Activated naive CD8-positive, alpha-beta T cell treated with anti-CD3 and anti-CD28 coated beads, Interleukin-2, amount 10 ng/mL, durations not matched to agents 7 days and 5 days (primary cell): Measurements from ENCODE around the gene PXYLP1. TPM values are rescaled to one million over a fixed set of nuclear protein-coding genes. Genes with fewer than 3 reads are reported as not detected.

ENCODE experiments used
- ATAC-seq: fragments of 150-1000 bp; cut with Tn5 transposase; one replicate; pipeline ENCODE4 v1.10.0; 2021; ENCODE audit warnings: low read depth, moderate library complexity
- POLR2A ChIA-PET: fragments of 350-600 bp; sonication (Branson Sonifier 250); formaldehyde crosslinking; loops from one replicate; lab custom pipeline; 2021; ENCODE audit warnings: antibody characterized with exemption; lab: Charles Lee
- DNase-seq: peaks from one replicate; pipeline ENCODE4 v3.0.0; 2021
- H3K27ac Mint-ChIP-seq: one replicate; pipeline ENCODE4 v1.8.0; 2022; ENCODE audit warnings: mild to moderate bottlenecking, mixed read lengths
- H3K27me3 Mint-ChIP-seq: one replicate; pipeline ENCODE4 v1.8.0; 2022; ENCODE audit warnings: mild to moderate bottlenecking, moderate library complexity, mixed read lengths
- H3K36me3 Mint-ChIP-seq: one replicate; pipeline ENCODE4 v1.8.0; 2021; ENCODE audit warnings: mild to moderate bottlenecking, mixed read lengths
- H3K4me1 Mint-ChIP-seq: one replicate; pipeline ENCODE4 v1.8.0; 2021; ENCODE audit warnings: mixed read lengths
- H3K4me3 Mint-ChIP-seq: one replicate; pipeline ENCODE4 v1.8.0; 2022; ENCODE audit warnings: mild to moderate bottlenecking, moderate library complexity, mixed read lengths
- H3K9me3 Mint-ChIP-seq: one replicate; pipeline ENCODE4 v1.8.0; 2021; ENCODE audit warnings: mixed read lengths
- total RNA-seq, 2 experiments: library from RNA; stranded (reverse); gene quantifications; one replicate each; pipeline ENCODE4 v1.2.3, GENCODE V29; 2021

Gene PXYLP1
- total RNA-seq, 2 experiments from 2014 or later = 15.8 to 19.5 TPM

GRCh38 chr3:141233457-141234161 lies 2.0 kb downstream of the PXYLP1 start:
- H3K36me3 Mint-ChIP-seq = peaks cover 22% of the 10 kb centered on the region
- no peak for ATAC-seq
- peaks cover 2% of the 10 kb centered on the region for H3K27me3 Mint-ChIP-seq
- H3K4me1 Mint-ChIP-seq = peaks cover 66% of the 10 kb centered on the region
- POLR2A ChIA-PET = interaction anchor here (0.6 to 4.3 kb wide), 6 partner anchors 33 to 74 kb away, joined by 3 to 85 read pairs (median 3); no protein-coding TSS in a partner anchor
- DNase-seq = no peak
- H3K4me3 Mint-ChIP-seq = peak overlapping the region; percentile 37
- H3K9me3 Mint-ChIP-seq = no peaks in the 10 kb centered on the region
- H3K27ac Mint-ChIP-seq = no peak overlapping the region

- Mint-ChIP-seq H3K36me3 (peaks cover 28% of the 10 kb centered on the region), H3K4me1 (peaks cover 70% of the 10 kb centered on the region), H3K4me3 (peak overlapping the region; percentile 29), H3K27ac (no peak overlapping the region), H3K27me3 (peaks cover 2% of the 10 kb centered on the region), H3K9me3 (no peaks in the 10 kb centered on the region)
- ATAC-seq (no peak), DNase-seq (no peak)
- POLR2A ChIA-PET = interaction anchor here (1.0 to 1.4 kb wide), 2 partner anchors 33 to 45 kb away, joined by 3 read pairs; no protein-coding TSS in a partner anchor
These were observed 2.7 kb downstream of the PXYLP1 start for GRCh38 chr3:141234283-141234682.

GRCh38 chr3:141235661-141236171 lies 4.1 kb downstream of the PXYLP1 start:
- Mint-ChIP-seq H3K36me3 (peaks cover 35% of the 10 kb centered on the region), H3K27ac (peak overlapping the region; percentile 8), H3K4me3 (no peak overlapping the region), H3K27me3 (peaks cover 2% of the 10 kb centered on the region), H3K4me1 (peaks cover 72% of the 10 kb centered on the region), H3K9me3 (no peaks in the 10 kb centered on the region)
- POLR2A ChIA-PET = interaction anchor here (1.2 to 2.1 kb wide), 2 partner anchors 25 to 32 kb away, joined by 4 to 13 read pairs; no protein-coding TSS in a partner anchor
- no peak for ATAC-seq
- DNase-seq = no peak

- Mint-ChIP-seq H3K27ac (peak overlapping the region; percentile 28), H3K9me3 (no peaks in the 10 kb centered on the region), H3K27me3 (peaks cover 2% of the 10 kb centered on the region)
These were observed 4.7 kb downstream of the PXYLP1 start for GRCh38 chr3:141236361-141236760.

GRCh38 chr3:141237701-141238521 lies 6.3 kb downstream of the PXYLP1 start:
- POLR2A ChIA-PET = interaction anchor here (0.6 to 1.7 kb wide), 4 partner anchors 29 to 1660 kb away, joined by 3 to 15 read pairs (median 4); no protein-coding TSS in a partner anchor
- ATAC-seq = peak; percentile 62
- no peaks in the 10 kb centered on the region for H3K27me3 Mint-ChIP-seq
- H3K4me1 Mint-ChIP-seq = peaks cover 72% of the 10 kb centered on the region
- H3K4me3 Mint-ChIP-seq = peak overlapping the region; percentile 51
- H3K9me3 Mint-ChIP-seq = no peaks in the 10 kb centered on the region
- H3K27ac Mint-ChIP-seq = peak overlapping the region; percentile 78
- DNase-seq = no peak
- H3K36me3 Mint-ChIP-seq = peaks cover 33% of the 10 kb centered on the region

More at GRCh38 chr3:141236361-141236760, 4.7 kb downstream of the PXYLP1 start:
- ATAC-seq (no peak), DNase-seq (no peak)
- peaks cover 35% of the 10 kb centered on the region for H3K36me3 Mint-ChIP-seq
- H3K4me1 Mint-ChIP-seq = peaks cover 74% of the 10 kb centered on the region
- H3K4me3 Mint-ChIP-seq = peak overlapping the region; percentile 4
- POLR2A ChIA-PET = interaction anchor here (1.2 to 2.1 kb wide), 2 partner anchors 25 to 31 kb away, joined by 4 to 13 read pairs; no protein-coding TSS in a partner anchor

- H3K27ac Mint-ChIP-seq = no peak overlapping the region
- ATAC-seq = no peak
- H3K4me1 Mint-ChIP-seq = peaks cover 64% of the 10 kb centered on the region
- no peaks in the 10 kb centered on the region for H3K27me3 Mint-ChIP-seq
- H3K4me3 Mint-ChIP-seq = no peak overlapping the region
- POLR2A ChIA-PET = interaction anchor here (0.5 to 1.9 kb wide), 3 partner anchors 8 to 28 kb away, joined by 3 to 9 read pairs (median 4); partner anchors contain the start of gene PXYLP1
- H3K36me3 Mint-ChIP-seq = peaks cover 34% of the 10 kb centered on the region
- no peaks in the 10 kb centered on the region for H3K9me3 Mint-ChIP-seq
- no peak for DNase-seq
These were observed 8.1 kb downstream of the PXYLP1 start for GRCh38 chr3:141239511-141240281.

GRCh38 chr3:141240286-141240685 lies 8.7 kb downstream of the PXYLP1 start:
- Mint-ChIP-seq H3K4me1 (peaks cover 59% of the 10 kb centered on the region), H3K27me3 (no peaks in the 10 kb centered on the region), H3K4me3 (no peak overlapping the region), H3K27ac (no peak overlapping the region), H3K36me3 (peaks cover 30% of the 10 kb centered on the region), H3K9me3 (no peaks in the 10 kb centered on the region)
- ATAC-seq = no peak
- POLR2A ChIA-PET = interaction anchor here (0.6 to 1.9 kb wide), 4 partner anchors 8 to 27 kb away, joined by 3 to 9 read pairs (median 4); partner anchors contain the start of gene PXYLP1
- no peak for DNase-seq

- Mint-ChIP-seq H3K27me3 (no peaks in the 10 kb centered on the region), H3K4me3 (no peak overlapping the region), H3K36me3 (peaks cover 27% of the 10 kb centered on the region), H3K4me1 (peaks cover 56% of the 10 kb centered on the region), H3K9me3 (no peaks in the 10 kb centered on the region), H3K27ac (no peak overlapping the region)
- POLR2A ChIA-PET = interaction anchor here (0.6 to 2.0 kb wide), 4 partner anchors 9 to 26 kb away, joined by 3 to 10 read pairs (median 6); partner anchors contain the start of gene PXYLP1
- DNase-seq (no peak), ATAC-seq (no peak)
These were observed 9.3 kb downstream of the PXYLP1 start for GRCh38 chr3:141240687-141241615.

- H3K4me1 Mint-ChIP-seq = peaks cover 50% of the 10 kb centered on the region
- H3K27ac Mint-ChIP-seq = no peak overlapping the region
- no peaks in the 10 kb centered on the region for H3K9me3 Mint-ChIP-seq
- peaks cover 21% of the 10 kb centered on the region for H3K36me3 Mint-ChIP-seq
- H3K4me3 Mint-ChIP-seq = no peak overlapping the region
- DNase-seq (no peak), ATAC-seq (no peak)
- POLR2A ChIA-PET = interaction anchor here (2.0 to 2.7 kb wide), 2 partner anchors 10 to 25 kb away, joined by 9 to 10 read pairs; partner anchors contain the start of gene PXYLP1
- no peaks in the 10 kb centered on the region for H3K27me3 Mint-ChIP-seq
These were observed 10.2 kb downstream of the PXYLP1 start for GRCh38 chr3:141241616-141242376.

- peaks cover 46% of the 10 kb centered on the region for H3K4me1 Mint-ChIP-seq
- ATAC-seq = no peak
- H3K27ac Mint-ChIP-seq = peak overlapping the region; percentile 83
- no peak overlapping the region for H3K4me3 Mint-ChIP-seq
- no peak for DNase-seq
- POLR2A ChIA-PET = interaction anchor here (0.6 to 2.7 kb wide), 3 partner anchors 11 to 135 kb away, joined by 3 to 10 read pairs (median 9); partner anchors contain the start of gene PXYLP1
- H3K36me3 Mint-ChIP-seq = peaks cover 18% of the 10 kb centered on the region
- H3K27me3 Mint-ChIP-seq = no peaks in the 10 kb centered on the region
- H3K9me3 Mint-ChIP-seq = no peaks in the 10 kb centered on the region
These were observed 10.9 kb downstream of the PXYLP1 start for GRCh38 chr3:141242377-141243092.
